Activated CD8-positive, alpha-beta T cell treated with anti-CD3 and anti-CD28 coated beads for 36 hours (primary cell): Measurements from ENCODE around the gene MYO3B. TPM values are rescaled to one million over a fixed set of nuclear protein-coding genes. Genes with fewer than 3 reads are reported as not detected.

Experiments
- ATAC-seq: fragments of 200-7000 bp; cut with Tn5 transposase; one replicate; pipeline ENCODE4 v1.10.0; 2021; ENCODE audit warnings: mild to moderate bottlenecking, moderate library complexity
- CTCF ChIA-PET: fragments of 350-600 bp; sonication (Branson Sonifier 250); formaldehyde crosslinking; loops from one replicate; lab custom pipeline; 2021; ENCODE audit warnings: antibody characterized with exemption; lab: Charles Lee
- POLR2A ChIA-PET: fragments of 350-600 bp; sonication (Branson Sonifier 250); formaldehyde crosslinking; loops from one replicate; lab custom pipeline; 2021; ENCODE audit warnings: antibody characterized with exemption; lab: Charles Lee
- DNase-seq: peaks from one replicate; pipeline ENCODE4 v3.0.0-alpha.2; 2020
- H3K27ac Mint-ChIP-seq: one replicate; pipeline ENCODE4 v1.8.0; 2021; ENCODE audit warnings: mild to moderate bottlenecking, mixed read lengths
- H3K27me3 Mint-ChIP-seq: one replicate; pipeline ENCODE4 v1.8.0; 2021; ENCODE audit warnings: mixed read lengths
- H3K36me3 Mint-ChIP-seq: one replicate; pipeline ENCODE4 v1.8.0; 2021; ENCODE audit warnings: low read depth, mixed read lengths
- H3K4me1 Mint-ChIP-seq: one replicate; pipeline ENCODE4 v1.8.0; 2021; ENCODE audit warnings: low read depth, mixed read lengths
- H3K4me3 Mint-ChIP-seq: one replicate; pipeline ENCODE4 v1.8.0; 2021; ENCODE audit warnings: mild to moderate bottlenecking, moderate library complexity, mixed read lengths
- H3K9me3 Mint-ChIP-seq: one replicate; pipeline ENCODE4 v1.8.0; 2021; ENCODE audit warnings: mixed read lengths
- intact Hi-C: fragments of 100-400 bp; cut with micrococcal nuclease; formaldehyde crosslinking; loops from one replicate; pipeline ENCODE4 v1.10.0; 2022
- total RNA-seq, 2 experiments: library from RNA; stranded (reverse); gene quantifications; one replicate each; pipeline ENCODE4 v1.2.3, GENCODE V29; 2021
- TF ChIP-seq, protein P1 (sequence below): fragments of 200-600 bp; IDR thresholded peaks from one replicate; pipeline ENCODE4 v1.8.0; 2022; ENCODE audit warnings: antibody characterized with exemption, mild to moderate bottlenecking

Gene MYO3B
- total RNA-seq, 2 experiments from 2014 or later: 0.09 to 0.20 TPM

DNA sequence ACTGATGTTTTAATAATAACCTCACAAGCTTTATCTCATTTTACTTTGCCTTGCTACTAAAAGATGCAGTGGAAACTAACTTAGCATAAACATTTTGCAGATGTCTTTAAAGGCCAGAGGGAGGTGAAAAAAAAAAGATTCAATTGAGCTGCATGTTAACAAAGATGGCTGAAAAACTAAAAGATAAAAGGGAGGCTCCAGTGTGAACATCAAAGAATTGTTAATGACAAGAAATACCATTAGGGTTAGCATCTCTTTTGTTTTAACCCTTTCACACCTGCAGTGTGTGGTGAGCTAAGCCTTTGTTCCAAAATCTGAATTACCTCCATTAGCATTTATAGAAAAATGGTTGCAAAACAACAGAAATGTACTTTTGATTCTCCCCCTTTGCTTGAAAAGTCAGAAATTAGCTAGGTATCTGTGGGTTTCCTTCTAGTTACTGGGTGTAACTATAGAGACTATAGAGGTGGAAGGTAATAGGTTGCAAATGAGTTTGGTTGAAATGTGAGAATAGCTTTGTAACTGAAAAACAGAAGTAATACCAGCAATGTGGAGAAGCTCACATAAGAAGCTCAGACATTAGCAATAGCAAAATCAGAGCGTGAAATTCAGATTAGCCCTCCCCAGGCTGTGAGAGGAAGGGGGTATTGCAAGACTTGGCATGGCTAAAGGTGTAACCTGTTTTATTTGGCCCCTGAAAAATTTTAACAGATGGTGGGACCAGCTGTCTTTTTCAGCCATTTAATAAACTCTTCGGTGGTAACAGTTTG is 502.4 kb downstream of the MYO3B start:
- intact Hi-C loops: no loop called here
- CTCF ChIA-PET: interaction anchor here (1.1 to 3.5 kb wide), 2 partner anchors 76 to 271 kb away, joined by 4 to 11 read pairs; no protein-coding TSS in a partner anchor
- no peaks in the 10 kb centered on the region for H3K36me3 Mint-ChIP-seq
- H3K9me3 Mint-ChIP-seq: no peaks in the 10 kb centered on the region
- H3K27ac Mint-ChIP-seq: no peak overlapping the region
- no peaks in the 10 kb centered on the region for H3K4me1 Mint-ChIP-seq
- DNase-seq (no peak), ATAC-seq (no peak)
- peaks cover 1% of the 10 kb centered on the region for H3K27me3 Mint-ChIP-seq
- TF ChIP-seq, protein P1, sequence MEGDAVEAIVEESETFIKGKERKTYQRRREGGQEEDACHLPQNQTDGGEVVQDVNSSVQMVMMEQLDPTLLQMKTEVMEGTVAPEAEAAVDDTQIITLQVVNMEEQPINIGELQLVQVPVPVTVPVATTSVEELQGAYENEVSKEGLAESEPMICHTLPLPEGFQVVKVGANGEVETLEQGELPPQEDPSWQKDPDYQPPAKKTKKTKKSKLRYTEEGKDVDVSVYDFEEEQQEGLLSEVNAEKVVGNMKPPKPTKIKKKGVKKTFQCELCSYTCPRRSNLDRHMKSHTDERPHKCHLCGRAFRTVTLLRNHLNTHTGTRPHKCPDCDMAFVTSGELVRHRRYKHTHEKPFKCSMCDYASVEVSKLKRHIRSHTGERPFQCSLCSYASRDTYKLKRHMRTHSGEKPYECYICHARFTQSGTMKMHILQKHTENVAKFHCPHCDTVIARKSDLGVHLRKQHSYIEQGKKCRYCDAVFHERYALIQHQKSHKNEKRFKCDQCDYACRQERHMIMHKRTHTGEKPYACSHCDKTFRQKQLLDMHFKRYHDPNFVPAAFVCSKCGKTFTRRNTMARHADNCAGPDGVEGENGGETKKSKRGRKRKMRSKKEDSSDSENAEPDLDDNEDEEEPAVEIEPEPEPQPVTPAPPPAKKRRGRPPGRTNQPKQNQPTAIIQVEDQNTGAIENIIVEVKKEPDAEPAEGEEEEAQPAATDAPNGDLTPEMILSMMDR: no peak
- no peak overlapping the region for H3K4me3 Mint-ChIP-seq
- POLR2A ChIA-PET: no interaction called here

DNA sequence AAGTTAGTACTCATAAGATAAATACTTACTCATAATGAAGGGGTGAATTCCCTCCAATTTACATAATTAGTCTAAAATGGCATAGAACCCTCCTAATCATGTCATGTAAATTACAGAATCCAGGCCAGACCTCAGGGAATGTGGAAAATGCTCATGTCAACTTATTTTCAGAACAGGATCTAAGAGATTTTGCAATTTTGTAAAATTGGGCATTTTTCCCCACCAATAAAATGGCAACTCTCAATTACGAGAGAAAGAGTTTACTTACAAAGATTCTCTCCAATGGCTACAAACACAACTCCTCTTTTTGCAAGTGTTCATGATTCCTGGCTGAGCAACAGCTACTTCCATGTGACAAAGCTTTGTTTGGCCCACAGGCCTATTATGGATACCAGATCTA is 503.4 kb downstream of the MYO3B start:
- intact Hi-C loops: no loop called here
- Mint-ChIP-seq H3K36me3 (no peaks in the 10 kb centered on the region), H3K9me3 (no peaks in the 10 kb centered on the region), H3K4me1 (no peaks in the 10 kb centered on the region), H3K27ac (no peak overlapping the region), H3K4me3 (no peak overlapping the region), H3K27me3 (peaks cover 1% of the 10 kb centered on the region)
- DNase-seq (no peak), ATAC-seq (no peak)
- CTCF ChIA-PET: interaction anchor here (3.5 kb wide), 1 partner anchor 272 kb away, joined by 11 read pairs; no protein-coding TSS in a partner anchor
- TF ChIP-seq, protein P1: no peak
- POLR2A ChIA-PET: no interaction called here

DNA sequence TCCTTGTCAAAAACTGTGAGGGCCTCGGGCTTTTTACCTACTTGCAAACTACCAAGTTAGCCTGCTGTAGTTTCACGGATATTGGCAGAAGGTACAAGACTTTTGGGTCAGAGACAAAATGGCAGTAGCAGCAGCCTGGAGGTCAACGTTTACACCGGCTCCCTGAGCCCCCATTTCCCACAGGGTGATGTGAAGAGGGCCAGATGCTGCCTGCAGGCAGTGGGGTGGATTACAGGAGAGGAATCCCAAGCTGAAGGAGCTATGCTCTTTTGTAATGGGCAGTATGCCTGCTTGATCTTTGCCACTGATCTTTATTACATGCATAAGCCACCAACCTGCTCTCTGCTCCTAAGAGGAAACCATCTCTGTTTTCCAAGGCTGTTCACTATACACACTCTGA is 507.6 kb downstream of the MYO3B start:
- intact Hi-C loops: no loop called here
- DNase-seq (no peak), ATAC-seq (no peak)
- Mint-ChIP-seq H3K27ac (no peak overlapping the region), H3K9me3 (no peaks in the 10 kb centered on the region), H3K4me3 (no peak overlapping the region), H3K36me3 (no peaks in the 10 kb centered on the region), H3K4me1 (no peaks in the 10 kb centered on the region), H3K27me3 (peaks cover 1% of the 10 kb centered on the region)
- POLR2A ChIA-PET: no interaction called here
- TF ChIP-seq, protein P1: no peak
- CTCF ChIA-PET: no interaction called here

DNA sequence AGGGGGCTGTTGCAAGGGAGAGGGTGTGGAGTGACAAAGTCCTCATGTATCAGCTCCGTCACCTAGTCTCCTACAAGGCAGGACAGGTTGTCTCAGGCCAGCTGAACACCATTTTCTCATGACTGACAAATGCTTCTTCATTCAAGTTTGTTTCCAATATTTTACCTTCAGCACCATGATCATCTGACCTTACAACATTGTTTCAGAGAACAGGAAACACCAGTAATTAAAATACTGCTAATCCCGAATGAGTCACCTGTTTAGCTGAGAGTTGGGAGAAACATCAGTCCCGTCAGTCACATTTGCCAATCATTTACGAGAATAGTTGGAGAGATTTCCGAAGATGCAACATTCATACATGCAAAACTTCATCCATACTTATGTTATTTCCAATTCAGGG is 511.5 kb downstream of the MYO3B start:
- DNase-seq: no peak
- intact Hi-C loops: no loop called here
- no peaks in the 10 kb centered on the region for H3K9me3 Mint-ChIP-seq
- POLR2A ChIA-PET: no interaction called here
- no peaks in the 10 kb centered on the region for H3K36me3 Mint-ChIP-seq
- H3K4me3 Mint-ChIP-seq: no peak overlapping the region
- CTCF ChIA-PET: no interaction called here
- no peak overlapping the region for H3K27ac Mint-ChIP-seq
- H3K4me1 Mint-ChIP-seq: no peaks in the 10 kb centered on the region
- TF ChIP-seq, protein P1: no peak
- H3K27me3 Mint-ChIP-seq: peaks cover 4% of the 10 kb centered on the region
- ATAC-seq: no peak

DNA sequence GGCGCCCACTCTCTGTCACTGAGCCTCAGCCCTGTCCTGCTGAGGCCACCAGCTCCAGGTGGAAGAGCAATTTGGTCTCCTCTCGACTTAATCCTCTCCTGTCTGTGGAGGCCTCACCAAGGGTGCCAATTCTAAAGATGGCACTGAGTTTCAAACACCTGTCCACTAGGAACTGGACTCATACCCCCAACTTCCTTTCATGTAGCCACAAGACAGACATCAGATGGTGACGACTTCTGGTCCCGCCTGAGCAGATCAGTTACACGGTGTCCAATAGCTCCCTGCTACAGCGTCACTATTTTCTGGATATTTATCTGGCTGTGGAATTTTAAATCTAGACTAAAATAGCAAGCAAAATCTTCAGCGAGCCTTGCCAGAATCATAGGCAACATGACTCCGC is 512.7 kb downstream of the MYO3B start:
- H3K27me3 Mint-ChIP-seq: peaks cover 4% of the 10 kb centered on the region
- CTCF ChIA-PET: no interaction called here
- TF ChIP-seq, protein P1: no peak
- ATAC-seq: no peak
- no peak for DNase-seq
- no peak overlapping the region for H3K27ac Mint-ChIP-seq
- POLR2A ChIA-PET: no interaction called here
- H3K36me3 Mint-ChIP-seq: no peaks in the 10 kb centered on the region
- H3K9me3 Mint-ChIP-seq: no peaks in the 10 kb centered on the region
- no peaks in the 10 kb centered on the region for H3K4me1 Mint-ChIP-seq
- no peak overlapping the region for H3K4me3 Mint-ChIP-seq
- intact Hi-C loops: no loop called here
